HG02884 (cell line): ENCODE results near the gene KCNN1.
"Not testable (repeated sequence)": the region's sequence is repeated elsewhere in the genome, so short reads cannot be mapped to it uniquely, and the experiment has no call there.

ENCODE experiments used
- ATAC-seq: cut with Tn5 transposase; IDR thresholded peaks from one replicate; pipeline ENCODE4 v1.9.1; 2021; ENCODE audit warnings: mild to moderate bottlenecking, moderate library complexity; ENCODE audit not compliant: unreplicated experiment

Gene KCNN1

GRCh38 chr19:18021121-18021755, 54.3 kb downstream of the KCNN1 start:
- no peak for ATAC-seq

GRCh38 chr19:18023622-18024251, 56.8 kb downstream of the KCNN1 start:
- no peak for ATAC-seq

GRCh38 chr19:18027151-18027550, 60.2 kb downstream of the KCNN1 start:
- ATAC-seq, result no peak

GRCh38 chr19:18029617-18030338, 62.9 kb downstream of the KCNN1 start:
- ATAC-seq, result no peak

GRCh38 chr19:18031401-18031800, 64.5 kb downstream of the KCNN1 start:
- ATAC-seq, result not testable (repeated sequence)

GRCh38 chr19:18032102-18032501, 65.2 kb downstream of the KCNN1 start:
- not testable (repeated sequence) for ATAC-seq

GRCh38 chr19:18041054-18041453, 74.1 kb downstream of the KCNN1 start:
- ATAC-seq, result no peak

GRCh38 chr19:18043676-18044075, 76.8 kb downstream of the KCNN1 start:
- no peak for ATAC-seq

- peak; percentile 82 for ATAC-seq
These were observed 78.0 kb downstream of the KCNN1 start for GRCh38 chr19:18044825-18045304.

- no peak for ATAC-seq
These were observed 78.6 kb downstream of the KCNN1 start for GRCh38 chr19:18045307-18046050.

GRCh38 chr19:18046059-18046718, 79.3 kb downstream of the KCNN1 start:
- no peak for ATAC-seq

- no peak for ATAC-seq
These were observed 82.5 kb downstream of the KCNN1 start for GRCh38 chr19:18049385-18049784.
